MCF 10A (cell line): Measurements from ENCODE around the gene CPN2. TPM values are rescaled to one million over a fixed set of nuclear protein-coding genes. Genes with fewer than 3 reads are reported as not detected.

Experiments
- BruUV-seq: library from RNA; stranded (reverse); fragments of 400-500 nt; replicated peaks from 2 replicates; lab custom pipeline; 2021; lab: Mats Ljungman, UMichigan
- CTCF ChIA-PET: fragments of 300-600 bp; sonication (Branson Sonifier 250); formaldehyde crosslinking; extraction: SDS; loops from one replicate; lab custom pipeline; 2021; ENCODE audit warnings: antibody characterized with exemption, inconsistent platforms; lab: Yijun Ruan, JAX
- POLR2A ChIA-PET: fragments of 300-600, 350-650 bp; sonication (Branson Sonifier 250); formaldehyde crosslinking; extraction: SDS; loops from one replicate; lab custom pipeline; 2020; ENCODE audit warnings: antibody characterized with exemption, inconsistent platforms; lab: Yijun Ruan, JAX
- DNase-seq: peaks from one replicate; pipeline ENCODE4 v3.0.0-alpha.2; 2018; ENCODE audit not compliant: unreplicated experiment
- H3K27ac Mint-ChIP-seq: one replicate; pipeline ENCODE4 v1.8.0; 2022; ENCODE audit warnings: mild to moderate bottlenecking, low read depth, mixed read lengths; ENCODE audit not compliant: unreplicated experiment
- H3K27me3 Mint-ChIP-seq: one replicate; pipeline ENCODE4 v1.8.0; 2022; ENCODE audit warnings: mixed read lengths; ENCODE audit not compliant: insufficient read depth, unreplicated experiment
- H3K36me3 Mint-ChIP-seq: one replicate; pipeline ENCODE4 v1.8.0; 2022; ENCODE audit warnings: mild to moderate bottlenecking, moderate library complexity, mixed read lengths; ENCODE audit not compliant: insufficient read depth, unreplicated experiment
- H3K4me1 Mint-ChIP-seq: one replicate; pipeline ENCODE4 v1.8.0; 2022; ENCODE audit warnings: mixed read lengths; ENCODE audit not compliant: insufficient read depth, unreplicated experiment
- H3K4me3 Mint-ChIP-seq: one replicate; pipeline ENCODE4 v1.8.0; 2022; ENCODE audit warnings: mild to moderate bottlenecking, moderate library complexity, mixed read lengths; ENCODE audit not compliant: unreplicated experiment
- H3K9me3 Mint-ChIP-seq: one replicate; pipeline ENCODE4 v1.8.0; 2022; ENCODE audit warnings: mixed read lengths; ENCODE audit not compliant: unreplicated experiment
- CTCF ChIP-seq: fragments of 200-600 bp; IDR thresholded peaks from one replicate; pipeline ENCODE4 v1.8.0; 2022; ENCODE audit warnings: antibody characterized with exemption, mild to moderate bottlenecking; ENCODE audit not compliant: unreplicated experiment
- intact Hi-C: fragments of 100-400 bp; cut with micrococcal nuclease; formaldehyde crosslinking; loops from 2 replicates; pipeline ENCODE4 v1.14.1; 2022
- total RNA-seq: library from RNA; stranded (reverse); gene quantifications from 2 replicates; pipeline ENCODE4 v1.2.3, GENCODE V29; 2022

Gene CPN2
- total RNA-seq, 1 experiment from 2014 or later: not detected

GRCh38 chr3:194315088-194315964 is 35.8 kb downstream of the CPN2 start:
- no TSS peak for BruUV-seq
- Mint-ChIP-seq H3K4me3 (peak overlapping the region; percentile 82), H3K27me3 (no peaks in the 10 kb centered on the region), H3K9me3 (no peaks in the 10 kb centered on the region), H3K27ac (peak overlapping the region; percentile 84), H3K36me3 (no peaks in the 10 kb centered on the region), H3K4me1 (peaks cover 6% of the 10 kb centered on the region)
- intact Hi-C loops: loop anchor here (1.0 to 5.0 kb wide), 9 partner anchors 147 to 648 kb away; no protein-coding TSS in a partner anchor
- peak; percentile 92 for TF ChIP-seq CTCF
- ChIA-PET POLR2A (interaction anchor here (0.6 to 9.7 kb wide), 21 partner anchors 13 to 650 kb away, joined by 3 to 193 read pairs (median 3); partner anchors contain the start of gene HES1), CTCF (interaction anchor here (0.6 to 9.2 kb wide), 52 partner anchors 9 to 742 kb away, joined by 3 to 112 read pairs (median 4); partner anchors contain the start of genes GP5 and HES1)
- peak; percentile 95 for DNase-seq

- no peak for TF ChIP-seq CTCF
- ChIA-PET CTCF (interaction anchor here (0.6 to 6.6 kb wide), 9 partner anchors 10 to 650 kb away, joined by 3 to 107 read pairs (median 5); no protein-coding TSS in a partner anchor), POLR2A (interaction anchor here (0.6 to 1.1 kb wide), 5 partner anchors 8 to 650 kb away, joined by 3 read pairs; no protein-coding TSS in a partner anchor)
- Mint-ChIP-seq H3K9me3 (no peaks in the 10 kb centered on the region), H3K27me3 (no peaks in the 10 kb centered on the region), H3K36me3 (no peaks in the 10 kb centered on the region), H3K4me1 (peaks cover 6% of the 10 kb centered on the region), H3K4me3 (peak overlapping the region; percentile 82), H3K27ac (peak overlapping the region; percentile 84)
- intact Hi-C loops: loop anchor here (1.0 to 5.0 kb wide), 9 partner anchors 146 to 647 kb away; no protein-coding TSS in a partner anchor
- BruUV-seq: TSS peak; percentile 5
- no peak for DNase-seq
Measured at GRCh38 chr3:194314388-194315068, 36.6 kb downstream of the CPN2 start.

GRCh38 chr3:194313560-194314387 is 37.4 kb downstream of the CPN2 start:
- intact Hi-C loops: loop anchor here (2.0 kb wide), 2 partner anchors 477 to 525 kb away; no protein-coding TSS in a partner anchor
- POLR2A ChIA-PET: interaction anchor here (0.6 to 1.1 kb wide), 7 partner anchors 7 to 649 kb away, joined by 3 to 4 read pairs (median 3); no protein-coding TSS in a partner anchor
- H3K27me3 Mint-ChIP-seq: no peaks in the 10 kb centered on the region
- no peaks in the 10 kb centered on the region for H3K36me3 Mint-ChIP-seq
- BruUV-seq: no TSS peak
- H3K4me1 Mint-ChIP-seq: peaks cover 12% of the 10 kb centered on the region
- no peak for TF ChIP-seq CTCF
- no peak for DNase-seq
- CTCF ChIA-PET: interaction anchor here (0.6 to 4.8 kb wide), 11 partner anchors 9 to 650 kb away, joined by 3 to 47 read pairs (median 3); no protein-coding TSS in a partner anchor
- no peaks in the 10 kb centered on the region for H3K9me3 Mint-ChIP-seq
- H3K27ac Mint-ChIP-seq: no peak overlapping the region
- no peak overlapping the region for H3K4me3 Mint-ChIP-seq
